Progenitor cell of endocrine pancreas (in vitro differentiated cells): ENCODE measurements around the gene CNTN6. TPM values are rescaled to one million over a fixed set of nuclear protein-coding genes. Genes with fewer than 3 reads are reported as not detected.
"Not testable (repeated sequence)": the region's sequence is repeated elsewhere in the genome, so short reads cannot be mapped to it uniquely, and the experiment has no call there.

ENCODE experiments used
- DNase-seq: peaks from one replicate; pipeline ENCODE4 v3.0.0; 2021; ENCODE audit warnings: low spot score; ENCODE audit not compliant: unreplicated experiment
- H3K27ac Mint-ChIP-seq: 2 replicates; pipeline ENCODE4 v1.8.0; 2021; ENCODE audit warnings: mild to moderate bottlenecking, moderate library complexity, mixed read lengths
- H3K27me3 Mint-ChIP-seq: 2 replicates; pipeline ENCODE4 v1.8.0; 2021; ENCODE audit warnings: mixed read lengths
- H3K36me3 Mint-ChIP-seq: 2 replicates; pipeline ENCODE4 v1.8.0; 2022; ENCODE audit warnings: mixed read lengths; ENCODE audit not compliant: insufficient read depth
- H3K4me1 Mint-ChIP-seq: 2 replicates; pipeline ENCODE4 v1.8.0; 2021; ENCODE audit warnings: low read depth, mixed read lengths
- H3K4me3 Mint-ChIP-seq: 2 replicates; pipeline ENCODE4 v1.8.0; 2021; ENCODE audit warnings: low read depth, mild to moderate bottlenecking, moderate library complexity, mixed read lengths
- H3K9me3 Mint-ChIP-seq: 2 replicates; pipeline ENCODE4 v1.8.0; 2021; ENCODE audit warnings: low read depth, mixed read lengths
- total RNA-seq: library from RNA; stranded (reverse); gene quantifications from 2 replicates; pipeline ENCODE4 v1.2.1, GENCODE V29; 2021
- TF ChIP-seq, protein P1 (sequence below): fragments of 200-600 bp; sonication (generic); IDR thresholded peaks from one replicate; pipeline ENCODE4 v1.5.0; 2021; ENCODE audit warnings: antibody characterized with exemption, mild to moderate bottlenecking; ENCODE audit not compliant: unreplicated experiment

Gene CNTN6
- total RNA-seq, 1 donor from 2014 or later = 0.17 TPM

DNA sequence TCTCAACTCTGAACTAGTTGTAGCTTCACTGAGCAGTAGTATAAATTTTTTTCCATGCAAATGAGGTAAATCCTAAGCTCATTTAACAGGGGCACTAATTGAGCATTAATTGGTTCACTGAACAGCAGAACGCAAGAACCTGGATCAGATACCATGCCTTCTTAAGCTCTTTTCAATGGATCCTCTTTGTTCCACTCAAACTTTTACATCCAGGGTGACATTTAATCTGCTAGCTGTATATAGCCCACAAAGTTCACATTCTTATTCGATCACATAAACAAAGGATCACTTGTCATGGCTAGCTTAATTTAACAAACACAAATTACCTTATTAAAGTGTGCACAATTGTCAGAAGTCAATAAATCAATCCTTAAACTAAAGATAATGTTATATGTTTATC lies 281.6 kb downstream of the CNTN6 start:
- H3K4me1 Mint-ChIP-seq = peaks cover 5% of the 10 kb centered on the region
- H3K4me3 Mint-ChIP-seq = no peak overlapping the region
- no peaks in the 10 kb centered on the region for H3K27me3 Mint-ChIP-seq
- H3K27ac Mint-ChIP-seq = no peak overlapping the region
- TF ChIP-seq, protein P1, sequence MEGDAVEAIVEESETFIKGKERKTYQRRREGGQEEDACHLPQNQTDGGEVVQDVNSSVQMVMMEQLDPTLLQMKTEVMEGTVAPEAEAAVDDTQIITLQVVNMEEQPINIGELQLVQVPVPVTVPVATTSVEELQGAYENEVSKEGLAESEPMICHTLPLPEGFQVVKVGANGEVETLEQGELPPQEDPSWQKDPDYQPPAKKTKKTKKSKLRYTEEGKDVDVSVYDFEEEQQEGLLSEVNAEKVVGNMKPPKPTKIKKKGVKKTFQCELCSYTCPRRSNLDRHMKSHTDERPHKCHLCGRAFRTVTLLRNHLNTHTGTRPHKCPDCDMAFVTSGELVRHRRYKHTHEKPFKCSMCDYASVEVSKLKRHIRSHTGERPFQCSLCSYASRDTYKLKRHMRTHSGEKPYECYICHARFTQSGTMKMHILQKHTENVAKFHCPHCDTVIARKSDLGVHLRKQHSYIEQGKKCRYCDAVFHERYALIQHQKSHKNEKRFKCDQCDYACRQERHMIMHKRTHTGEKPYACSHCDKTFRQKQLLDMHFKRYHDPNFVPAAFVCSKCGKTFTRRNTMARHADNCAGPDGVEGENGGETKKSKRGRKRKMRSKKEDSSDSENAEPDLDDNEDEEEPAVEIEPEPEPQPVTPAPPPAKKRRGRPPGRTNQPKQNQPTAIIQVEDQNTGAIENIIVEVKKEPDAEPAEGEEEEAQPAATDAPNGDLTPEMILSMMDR = no peak
- no peaks in the 10 kb centered on the region for H3K9me3 Mint-ChIP-seq
- H3K36me3 Mint-ChIP-seq = no peaks in the 10 kb centered on the region
- DNase-seq = no peak

GRCh38 chr3:1375145-1375544 lies 282.3 kb downstream of the CNTN6 start:
- H3K36me3 Mint-ChIP-seq = no peaks in the 10 kb centered on the region
- TF ChIP-seq, protein P1 = no peak
- H3K9me3 Mint-ChIP-seq = no peaks in the 10 kb centered on the region
- H3K27ac Mint-ChIP-seq = no peak overlapping the region
- H3K4me1 Mint-ChIP-seq = peaks cover 5% of the 10 kb centered on the region
- no peak overlapping the region for H3K4me3 Mint-ChIP-seq
- no peaks in the 10 kb centered on the region for H3K27me3 Mint-ChIP-seq
- no peak for DNase-seq

- Mint-ChIP-seq H3K27ac (no peak overlapping the region), H3K27me3 (no peaks in the 10 kb centered on the region), H3K4me1 (no peaks in the 10 kb centered on the region), H3K36me3 (no peaks in the 10 kb centered on the region), H3K4me3 (no peak overlapping the region), H3K9me3 (no peaks in the 10 kb centered on the region)
- DNase-seq = no peak
- TF ChIP-seq, protein P1 = no peak
These were observed 288.3 kb downstream of the CNTN6 start for GRCh38 chr3:1380926-1381646.

- Mint-ChIP-seq H3K36me3 (no peaks in the 10 kb centered on the region), H3K27me3 (no peaks in the 10 kb centered on the region), H3K27ac (no peak overlapping the region), H3K4me3 (no peak overlapping the region), H3K9me3 (no peaks in the 10 kb centered on the region), H3K4me1 (no peaks in the 10 kb centered on the region)
- no peak for DNase-seq
- TF ChIP-seq, protein P1 = no peak
These were observed 288.8 kb downstream of the CNTN6 start for GRCh38 chr3:1381647-1382036.

- not testable (repeated sequence) for H3K27me3 Mint-ChIP-seq, H3K4me3 Mint-ChIP-seq, H3K36me3 Mint-ChIP-seq, DNase-seq, H3K9me3 Mint-ChIP-seq, H3K4me1 Mint-ChIP-seq, H3K27ac Mint-ChIP-seq
These were observed 294.6 kb downstream of the CNTN6 start for GRCh38 chr3:1387396-1387905.

- no peak for DNase-seq
- H3K4me3 Mint-ChIP-seq = no peak overlapping the region
- H3K9me3 Mint-ChIP-seq = no peaks in the 10 kb centered on the region
- no peak overlapping the region for H3K27ac Mint-ChIP-seq
- H3K36me3 Mint-ChIP-seq = no peaks in the 10 kb centered on the region
- TF ChIP-seq, protein P1 = no peak
- H3K4me1 Mint-ChIP-seq = no peaks in the 10 kb centered on the region
- H3K27me3 Mint-ChIP-seq = no peaks in the 10 kb centered on the region
These were observed 301.4 kb downstream of the CNTN6 start for GRCh38 chr3:1394188-1394587.
